Left ventricle myocardium inferior (tissue), 1 donor: Measurements from ENCODE around the gene PHF14. TPM values are rescaled to one million over a fixed set of nuclear protein-coding genes. Genes with fewer than 3 reads are reported as not detected.

Source experiments
- DNase-seq: peaks from one replicate; pipeline ENCODE4 v3.0.0-alpha.2; 2020
- H3K27ac ChIP-seq: fragments of 200-600 bp; replicated peaks from 2 replicates; pipeline ENCODE4 v1.8.0; 2021
- H3K27me3 ChIP-seq: fragments of 200-600 bp; 2 replicates; pipeline ENCODE4 v1.8.0; 2021; ENCODE audit warnings: low read depth
- H3K36me3 ChIP-seq: fragments of 200-600 bp; 2 replicates; pipeline ENCODE4 v1.8.0; 2021
- H3K4me1 ChIP-seq: fragments of 200-600 bp; 2 replicates; pipeline ENCODE4 v1.8.0; 2021
- H3K4me3 ChIP-seq: fragments of 200-600 bp; 2 replicates; pipeline ENCODE4 v1.8.0; 2021; ENCODE audit warnings: mild to moderate bottlenecking, moderate library complexity
- H3K9me3 ChIP-seq: fragments of 200-600 bp; replicated peaks from 2 replicates; pipeline ENCODE4 v1.8.0; 2021
- intact Hi-C: fragments of 100-400 bp; cut with micrococcal nuclease; formaldehyde crosslinking; loops from one replicate; pipeline ENCODE4 v1.11.0; 2022
- total RNA-seq: library from RNA; stranded (reverse); fragmentation: NEBNext Ultra II Directional; extraction: Animal tissue kit (Norgen Biotek cat#: 25700); gene quantifications from one replicate; pipeline ENCODE4 v1.2.1, GENCODE V29; 2021
- TF ChIP-seq, protein P1 (sequence below): fragments of 200-600 bp; IDR thresholded peaks from 2 replicates; pipeline ENCODE4 v1.8.0; 2021; ENCODE audit warnings: antibody characterized with exemption, mild to moderate bottlenecking, borderline replicate concordance
- donor health status: DM: no; HTN: yes; CAD: no; lungs with severe emphysema.

Gene PHF14
- total RNA-seq, 1 donor from 2014 or later: 13.0 TPM

DNA sequence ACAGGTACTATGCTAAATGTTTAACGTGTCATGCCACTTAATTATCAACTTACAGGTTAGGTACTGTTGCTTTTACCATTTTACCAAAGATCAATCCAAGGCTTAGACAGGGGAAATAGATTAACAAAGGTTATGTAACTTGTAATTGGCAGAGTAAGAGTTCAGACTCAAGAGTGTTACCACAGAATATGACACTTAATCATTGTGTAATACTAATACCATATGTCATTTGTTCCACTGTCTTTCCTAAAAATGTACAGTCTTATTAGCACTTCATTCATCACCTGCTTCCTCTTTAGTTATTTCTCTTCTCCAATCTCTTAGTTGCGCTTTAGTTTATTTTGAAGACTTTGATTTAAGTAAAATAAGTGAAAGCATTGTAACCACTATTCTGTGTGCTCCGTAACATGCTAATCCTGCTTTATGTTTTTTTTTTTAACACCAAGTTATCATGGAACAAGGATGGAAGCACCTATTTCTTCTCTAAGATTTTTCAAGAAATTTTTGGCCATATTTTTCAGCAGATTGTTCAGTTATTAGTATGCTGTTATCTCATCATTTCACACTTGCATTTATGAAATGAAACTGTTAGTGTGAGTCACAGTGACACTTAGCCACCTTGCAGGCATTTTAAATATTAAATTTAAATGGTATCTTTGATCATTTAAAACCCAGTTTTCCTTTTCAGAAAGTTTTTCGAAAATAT is 197.3 kb downstream of the PHF14 start:
- H3K27me3 ChIP-seq: no peaks in the 10 kb centered on the region
- H3K36me3 ChIP-seq: no peaks in the 10 kb centered on the region
- no peak overlapping the region for H3K4me3 ChIP-seq
- TF ChIP-seq, protein P1, sequence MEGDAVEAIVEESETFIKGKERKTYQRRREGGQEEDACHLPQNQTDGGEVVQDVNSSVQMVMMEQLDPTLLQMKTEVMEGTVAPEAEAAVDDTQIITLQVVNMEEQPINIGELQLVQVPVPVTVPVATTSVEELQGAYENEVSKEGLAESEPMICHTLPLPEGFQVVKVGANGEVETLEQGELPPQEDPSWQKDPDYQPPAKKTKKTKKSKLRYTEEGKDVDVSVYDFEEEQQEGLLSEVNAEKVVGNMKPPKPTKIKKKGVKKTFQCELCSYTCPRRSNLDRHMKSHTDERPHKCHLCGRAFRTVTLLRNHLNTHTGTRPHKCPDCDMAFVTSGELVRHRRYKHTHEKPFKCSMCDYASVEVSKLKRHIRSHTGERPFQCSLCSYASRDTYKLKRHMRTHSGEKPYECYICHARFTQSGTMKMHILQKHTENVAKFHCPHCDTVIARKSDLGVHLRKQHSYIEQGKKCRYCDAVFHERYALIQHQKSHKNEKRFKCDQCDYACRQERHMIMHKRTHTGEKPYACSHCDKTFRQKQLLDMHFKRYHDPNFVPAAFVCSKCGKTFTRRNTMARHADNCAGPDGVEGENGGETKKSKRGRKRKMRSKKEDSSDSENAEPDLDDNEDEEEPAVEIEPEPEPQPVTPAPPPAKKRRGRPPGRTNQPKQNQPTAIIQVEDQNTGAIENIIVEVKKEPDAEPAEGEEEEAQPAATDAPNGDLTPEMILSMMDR: no peak
- peaks cover 10% of the 10 kb centered on the region for H3K4me1 ChIP-seq
- intact Hi-C loops: no loop called here
- no peak for DNase-seq
- no peak overlapping the region for H3K27ac ChIP-seq
- no peaks in the 10 kb centered on the region for H3K9me3 ChIP-seq

DNA sequence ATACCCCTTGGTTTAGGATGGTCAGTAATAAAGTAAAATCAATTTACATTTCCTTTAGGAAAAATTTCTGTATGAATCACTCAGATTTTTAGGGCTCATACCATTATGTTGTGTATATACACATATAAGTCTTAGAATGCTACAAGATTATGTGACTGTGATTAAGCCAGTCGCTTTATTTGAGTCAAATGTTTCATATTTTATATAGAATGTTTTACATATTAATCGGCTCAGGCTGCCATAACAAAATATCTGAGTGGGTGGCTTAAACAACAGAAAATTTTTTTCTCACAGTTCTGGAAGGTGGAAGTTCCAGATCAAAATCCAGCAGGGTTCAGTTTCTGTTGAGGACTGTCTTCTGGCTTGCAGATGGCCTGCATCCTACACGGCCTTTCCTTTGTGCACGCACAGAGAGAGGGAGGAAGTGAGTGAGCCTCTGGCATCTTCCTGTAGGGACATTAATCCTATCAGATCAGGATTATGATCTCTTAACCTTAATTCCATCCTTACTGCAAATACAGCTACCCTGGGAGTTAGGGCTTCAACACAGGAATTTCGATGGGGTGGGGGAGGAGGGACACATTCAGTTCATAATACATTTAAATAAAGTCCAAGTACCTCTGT is 198.0 kb downstream of the PHF14 start:
- Histone ChIP-seq H3K4me1 (peaks cover 10% of the 10 kb centered on the region), H3K36me3 (no peaks in the 10 kb centered on the region), H3K4me3 (no peak overlapping the region), H3K27ac (no peak overlapping the region), H3K27me3 (no peaks in the 10 kb centered on the region), H3K9me3 (no peaks in the 10 kb centered on the region)
- no peak for DNase-seq
- intact Hi-C loops: no loop called here
- TF ChIP-seq, protein P1: no peak

DNA sequence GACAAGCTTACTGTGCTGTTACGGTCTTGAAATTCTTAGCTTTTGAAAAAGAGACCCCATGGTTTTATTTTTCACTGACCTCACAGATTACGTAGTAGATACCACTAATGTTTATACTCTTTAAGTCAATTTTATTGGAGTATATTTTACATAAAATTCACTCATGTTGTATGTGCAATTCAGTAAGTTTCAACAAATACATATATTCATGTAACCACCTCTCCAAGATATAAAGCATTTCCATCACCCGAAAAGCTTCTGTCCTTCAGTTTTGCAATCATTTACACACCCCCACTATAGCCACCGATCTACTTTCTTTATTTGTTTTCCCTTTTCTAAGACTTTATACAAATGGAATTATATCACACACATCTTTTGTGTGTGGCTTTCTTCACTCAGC is 199.2 kb downstream of the PHF14 start:
- Histone ChIP-seq H3K27me3 (no peaks in the 10 kb centered on the region), H3K36me3 (no peaks in the 10 kb centered on the region), H3K4me1 (peaks cover 10% of the 10 kb centered on the region), H3K27ac (no peak overlapping the region), H3K9me3 (no peaks in the 10 kb centered on the region), H3K4me3 (no peak overlapping the region)
- intact Hi-C loops: no loop called here
- TF ChIP-seq, protein P1: no peak
- no peak for DNase-seq

DNA sequence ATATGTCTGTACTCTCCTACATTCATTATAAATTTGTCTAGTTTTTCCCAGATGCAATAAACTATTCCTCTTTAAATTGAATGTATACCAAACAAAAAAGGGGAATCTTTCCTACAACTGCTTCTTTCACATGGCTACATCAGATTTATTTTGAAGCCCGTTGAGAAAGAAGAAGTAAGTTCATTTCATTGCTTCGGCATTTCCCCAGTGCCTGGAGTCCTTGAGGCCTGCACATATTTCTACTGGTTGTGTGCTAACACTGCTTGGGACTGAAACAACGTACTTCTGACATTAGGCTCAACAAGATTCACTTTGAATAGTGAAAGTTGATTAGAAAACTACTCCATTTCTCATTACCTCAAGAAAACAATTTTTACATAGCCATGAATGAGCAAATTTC is 201.7 kb downstream of the PHF14 start:
- TF ChIP-seq, protein P1: no peak
- no peaks in the 10 kb centered on the region for H3K9me3 ChIP-seq
- H3K27ac ChIP-seq: no peak overlapping the region
- peaks cover 4% of the 10 kb centered on the region for H3K4me1 ChIP-seq
- intact Hi-C loops: no loop called here
- no peak for DNase-seq
- H3K36me3 ChIP-seq: no peaks in the 10 kb centered on the region
- H3K27me3 ChIP-seq: no peaks in the 10 kb centered on the region
- no peak overlapping the region for H3K4me3 ChIP-seq

DNA sequence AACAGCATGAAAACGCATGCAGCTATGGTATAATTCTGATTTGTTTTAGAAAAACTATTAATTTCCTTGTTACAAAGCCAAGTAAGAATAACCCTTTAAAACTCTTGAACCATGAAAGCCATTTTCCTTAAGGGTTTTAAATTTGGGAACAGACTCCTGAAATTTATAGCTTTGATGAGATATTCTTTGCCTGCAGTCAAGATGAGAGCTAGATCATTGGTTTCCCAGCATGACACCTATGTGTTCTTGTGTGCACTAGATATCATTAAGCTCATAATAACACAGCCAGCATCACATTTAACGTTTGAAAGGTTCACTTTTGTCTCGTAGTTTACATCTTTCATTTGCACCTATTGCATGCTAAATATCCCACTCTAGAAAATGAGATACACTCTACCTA is 202.2 kb downstream of the PHF14 start:
- TF ChIP-seq, protein P1: no peak
- Histone ChIP-seq H3K9me3 (no peaks in the 10 kb centered on the region), H3K27ac (no peak overlapping the region)

More for the DNA sequence above, 202.2 kb downstream of the PHF14 start:
- no peak overlapping the region for H3K4me3 ChIP-seq
- no peaks in the 10 kb centered on the region for H3K27me3 ChIP-seq
- no peaks in the 10 kb centered on the region for H3K4me1 ChIP-seq
- no peaks in the 10 kb centered on the region for H3K36me3 ChIP-seq
- intact Hi-C loops: no loop called here
- DNase-seq: no peak
